CD1c-positive myeloid dendritic cell (primary cell): ENCODE data around the gene NPVF.

Experiments used
- DNase-seq: peaks from one replicate; pipeline ENCODE4 v3.0.0-alpha.2; 2016; ENCODE audit errors: extremely low spot score

Gene NPVF

GRCh38 chr7:25228386-25228785 is at the start of gene NPVF:
Gene NPVF (minus strand): TSS chr7:25228486. CDS start chr7:25228439, 47 bp downstream.
- DNase-seq, result no peak

- peak; percentile 17 for DNase-seq
These were observed 44.0 kb upstream of the NPVF start for GRCh38 chr7:25272265-25272664.

- no peak for DNase-seq
These were observed 35.1 kb upstream of the NPVF start for GRCh38 chr7:25263337-25263736.

- no peak for DNase-seq
These were observed 34.3 kb upstream of the NPVF start for GRCh38 chr7:25262586-25262985.

- no peak for DNase-seq
These were observed 33.4 kb upstream of the NPVF start for GRCh38 chr7:25261545-25262140.

- peak; percentile 46 for DNase-seq
These were observed 32.7 kb upstream of the NPVF start for GRCh38 chr7:25260862-25261494.

GRCh38 chr7:25259487-25260243 is 31.4 kb upstream of the NPVF start:
- DNase-seq, result peak; percentile 78

GRCh38 chr7:25256333-25256819 is 28.1 kb upstream of the NPVF start:
- DNase-seq, result no peak

GRCh38 chr7:25255611-25256332 is 27.5 kb upstream of the NPVF start:
- no peak for DNase-seq

- DNase-seq, result no peak
These were observed 26.3 kb upstream of the NPVF start for GRCh38 chr7:25254604-25255003.

GRCh38 chr7:25253714-25254113 is 25.4 kb upstream of the NPVF start:
- no peak for DNase-seq

GRCh38 chr7:25250386-25250785 is 22.1 kb upstream of the NPVF start:
- no peak for DNase-seq

- no peak for DNase-seq
These were observed 21.5 kb upstream of the NPVF start for GRCh38 chr7:25249772-25250171.

- DNase-seq, result no peak
These were observed 18.0 kb upstream of the NPVF start for GRCh38 chr7:25246306-25246705.

GRCh38 chr7:25244254-25245033 is 16.2 kb upstream of the NPVF start:
- no peak for DNase-seq

- DNase-seq, result no peak
These were observed 14.4 kb upstream of the NPVF start for GRCh38 chr7:25242678-25243077.

- DNase-seq, result no peak
These were observed 12.6 kb upstream of the NPVF start for GRCh38 chr7:25240896-25241295.

GRCh38 chr7:25240340-25240739 is 12.1 kb upstream of the NPVF start:
- no peak for DNase-seq

GRCh38 chr7:25239888-25240287 is 11.6 kb upstream of the NPVF start:
- DNase-seq, result no peak

GRCh38 chr7:25238066-25238725 is 9.9 kb upstream of the NPVF start:
- no peak for DNase-seq

GRCh38 chr7:25235471-25235870 is 7.2 kb upstream of the NPVF start:
- DNase-seq, result no peak
